ENCODE results near the gene IFIT3. TPM values are rescaled to one million over a fixed set of nuclear protein-coding genes. Genes with fewer than 3 reads are reported as not detected.
"Not testable (repeated sequence)": the region's sequence is repeated elsewhere in the genome, so short reads cannot be mapped to it uniquely, and the experiment has no call there.

IFIT3 gene
- total and polyA plus RNA-seq, 2 of the 8 experiments (the other 6 are each of a cell fraction or from before 2014, with no cell fraction given), result 0.12 to 0.84 TPM

GRCh38 chr10:89284711-89285110 lies 43.1 kb upstream of the IFIT3 start:
- not testable (repeated sequence) for H3K4me1 ChIP-seq (replicated peaks in 1 of 4; ENCODE audit: control insufficient read depth in 3 of 4, insufficient read depth in 4 of 4, low read length in 3 of 4); H2AK5ac ChIP-seq (ENCODE audit: low read depth, low read length); H3K4me3 ChIP-seq (ENCODE audit: extremely low read depth in 1 of 4, insufficient read depth in 2 of 4, low read depth in 3 of 4, low read length in 4 of 4); H2BK5ac ChIP-seq (ENCODE audit: low read depth, low read length); H3K9me3 ChIP-seq (ENCODE audit: insufficient read depth in 2 of 2, low read depth in 1 of 2, low read length in 1 of 2); H3K14ac ChIP-seq (ENCODE audit: insufficient read length); H3K36me3 ChIP-seq (ENCODE audit: control insufficient read depth in 2 of 4, insufficient read depth in 4 of 4, low read length in 3 of 4); FAIRE-seq; H4K91ac ChIP-seq (replicated peaks; ENCODE audit: insufficient read length, low read length); H3K23ac ChIP-seq (ENCODE audit: insufficient read length); H4K5ac ChIP-seq (ENCODE audit: insufficient read length, low read depth, low read length); H3K79me2 ChIP-seq (ENCODE audit: control insufficient read depth in 1 of 2, insufficient read depth in 2 of 2, low read length in 2 of 2); H4K20me1 ChIP-seq (replicated peaks in 1 of 2; ENCODE audit: control insufficient read depth in 1 of 2, insufficient read depth in 2 of 2, low read length in 2 of 2); H3K27me3 ChIP-seq (replicated peaks in 1 of 4; ENCODE audit: control insufficient read depth in 3 of 4, extremely low read depth in 1 of 4, insufficient read depth in 3 of 4, low read length in 3 of 4); H2BK20ac ChIP-seq (ENCODE audit: low read length); H3K23me2 ChIP-seq (ENCODE audit: low read depth, low read length); DNase-seq (ENCODE audit: low read depth in 1 of 2, low spot score in 2 of 2); H3K27ac ChIP-seq (ENCODE audit: low read depth, low read length); H2BK12ac ChIP-seq (ENCODE audit: low read depth, low read length); H3K9ac ChIP-seq (replicated peaks in 1 of 4; ENCODE audit: extremely low read depth in 1 of 4, low read depth in 3 of 4, low read length in 3 of 4); H3K4me2 ChIP-seq (ENCODE audit: insufficient read depth in 1 of 2, low read depth in 2 of 2, low read length in 2 of 2); H3K56ac ChIP-seq (replicated peaks; ENCODE audit: insufficient read length, low read depth, low read length); H4K8ac ChIP-seq (ENCODE audit: extremely low read depth, insufficient read depth, low read length); H2BK15ac ChIP-seq (ENCODE audit: low read length); H3K79me1 ChIP-seq (ENCODE audit: low read depth, low read length); H3K4ac ChIP-seq (replicated peaks; ENCODE audit: insufficient read length, low read depth, low read length); H2AFZ ChIP-seq (ENCODE audit: low read length); H2BK120ac ChIP-seq (replicated peaks; ENCODE audit: low read depth, low read length)
- H3K18ac ChIP-seq (ENCODE audit: extremely low read depth, low read length), result 0 out of 2 replicates have a peak overlapping the region, but pooled peaks have one; percentile 13
- WGBS, 2 experiments (ENCODE audit: extremely low coverage in 1 of 2, insufficient coverage in 1 of 2, insufficient read length in 1 of 2, insufficient replicate concordance in 2 of 2, low coverage in 1 of 2, low lambda C conversion rate in 2 of 2, missing lambda C conversion rate in 1 of 2), result 87% methylated on average over 6 of the region's 6 CpGs; no CpG with 5 or more reads in 1 of the 2 experiments
- ChIA-PET CTCF (ENCODE audit: partially characterized antibody) (interaction anchor here (0.6 to 2.0 kb wide), 2 partner anchors 85 to 154 kb away, joined by 3 to 8 read pairs; no protein-coding TSS in a partner anchor), POLR2A (ENCODE audit: partially characterized antibody) (interaction anchor here (1.6 kb wide), 1 partner anchor 12 kb away, joined by 5 read pairs; no protein-coding TSS in a partner anchor)

- H4K5ac ChIP-seq (ENCODE audit: insufficient read length, low read depth, low read length); H2AFZ ChIP-seq (ENCODE audit: low read length); H4K91ac ChIP-seq (replicated peaks; ENCODE audit: insufficient read length, low read length); H4K20me1 ChIP-seq (replicated peaks in 1 of 2; ENCODE audit: control insufficient read depth in 1 of 2, insufficient read depth in 2 of 2, low read length in 2 of 2); H3K4me2 ChIP-seq (ENCODE audit: insufficient read depth in 1 of 2, low read depth in 2 of 2, low read length in 2 of 2); H3K4me1 ChIP-seq (replicated peaks in 1 of 4; ENCODE audit: control insufficient read depth in 3 of 4, insufficient read depth in 4 of 4, low read length in 3 of 4); H3K4me3 ChIP-seq (ENCODE audit: extremely low read depth in 1 of 4, insufficient read depth in 2 of 4, low read depth in 3 of 4, low read length in 4 of 4); H3K23ac ChIP-seq (ENCODE audit: insufficient read length); H3K14ac ChIP-seq (ENCODE audit: insufficient read length); H3K27ac ChIP-seq (ENCODE audit: low read depth, low read length); H3K4ac ChIP-seq (replicated peaks; ENCODE audit: insufficient read length, low read depth, low read length); H2BK120ac ChIP-seq (replicated peaks; ENCODE audit: low read depth, low read length); H2BK15ac ChIP-seq (ENCODE audit: low read length); H3K36me3 ChIP-seq (ENCODE audit: control insufficient read depth in 2 of 4, insufficient read depth in 4 of 4, low read length in 3 of 4); H3K27me3 ChIP-seq (replicated peaks in 1 of 4; ENCODE audit: control insufficient read depth in 3 of 4, extremely low read depth in 1 of 4, insufficient read depth in 3 of 4, low read length in 3 of 4); H3K18ac ChIP-seq (ENCODE audit: extremely low read depth, low read length); H2BK20ac ChIP-seq (ENCODE audit: low read length); H4K8ac ChIP-seq (ENCODE audit: extremely low read depth, insufficient read depth, low read length); H2BK12ac ChIP-seq (ENCODE audit: low read depth, low read length); H3K9me3 ChIP-seq (ENCODE audit: insufficient read depth in 2 of 2, low read depth in 1 of 2, low read length in 1 of 2); DNase-seq (ENCODE audit: low read depth in 1 of 2, low spot score in 2 of 2); H2BK5ac ChIP-seq (ENCODE audit: low read depth, low read length); CTCF ChIA-PET (ENCODE audit: partially characterized antibody); FAIRE-seq; H3K9ac ChIP-seq (replicated peaks in 1 of 4; ENCODE audit: extremely low read depth in 1 of 4, low read depth in 3 of 4, low read length in 3 of 4); H3K56ac ChIP-seq (replicated peaks; ENCODE audit: insufficient read length, low read depth, low read length); H2AK5ac ChIP-seq (ENCODE audit: low read depth, low read length); H3K79me1 ChIP-seq (ENCODE audit: low read depth, low read length); H3K79me2 ChIP-seq (ENCODE audit: control insufficient read depth in 1 of 2, insufficient read depth in 2 of 2, low read length in 2 of 2); H3K23me2 ChIP-seq (ENCODE audit: low read depth, low read length): not testable (repeated sequence)
- POLR2A ChIA-PET (ENCODE audit: partially characterized antibody), result interaction anchor here (1.6 kb wide), 1 partner anchor 12 kb away, joined by 5 read pairs; no protein-coding TSS in a partner anchor
- whole genome bisulfite sequencing, 2 experiments (ENCODE audit: extremely low coverage in 1 of 2, insufficient coverage in 1 of 2, insufficient read length in 1 of 2, insufficient replicate concordance in 2 of 2, low coverage in 1 of 2, low lambda C conversion rate in 2 of 2, missing lambda C conversion rate in 1 of 2), result 13 to 100% methylated on average over 1 to 4 of the region's 4 CpGs
Observed at GRCh38 chr10:89285303-89285702, 42.5 kb upstream of the IFIT3 start.
